Tibial nerve (tissue), 4 donors: ENCODE data around the gene TBC1D5. TPM values are rescaled to one million over a fixed set of nuclear protein-coding genes. Genes with fewer than 3 reads are reported as not detected.

Experiments
- DNase-seq, 2 donors: peaks; one replicate each; pipeline ENCODE4 v3.0.0-alpha.2; 2019; ENCODE audit warnings: low spot score in 2 of 2
- H3K27ac ChIP-seq, 4 donors: fragments of 200-600 bp; sonication (generic) in 3 of 4; one replicate each; pipeline ENCODE4 v1.5.1; 2017 to 2019; ENCODE audit warnings: mild to moderate bottlenecking in 1 of 4
- H3K27me3 ChIP-seq, 2 donors: fragments of 200-600 bp; sonication (generic) in 1 of 2; one replicate each; pipeline versions ENCODE4 v1.5.1 to v1.6.0; 2017 to 2019
- H3K36me3 ChIP-seq, 3 donors: fragments of 200-600 bp; sonication (generic); one replicate each; pipeline ENCODE4 v1.5.1; 2018 to 2019
- H3K4me1 ChIP-seq, 4 donors: fragments of 200-600 bp; sonication (generic) in 3 of 4; one replicate each; pipeline ENCODE4 v1.5.1; 2017 to 2019
- H3K4me3 ChIP-seq, 4 donors: fragments of 200-600 bp; sonication (generic) in 3 of 4; one replicate each; pipeline ENCODE4 v1.5.1; 2017 to 2019; ENCODE audit warnings: mild to moderate bottlenecking in 1 of 4, moderate library complexity in 1 of 4
- H3K9me3 ChIP-seq, 4 donors: fragments of 200-600 bp; sonication (generic) in 3 of 4; one replicate each; pipeline ENCODE4 v1.5.1; 2017 to 2019
- CTCF ChIP-seq, 5 experiments: fragments of 200-600 bp in 3 of 5; fragments of 450-650 bp in 2 of 5; sonication (generic) in 3 of 5; IDR thresholded peaks; one replicate each; pipeline ENCODE4 v1.5.1; 2016 to 2019; ENCODE audit warnings: antibody characterized with exemption in 5 of 5, mild to moderate bottlenecking in 3 of 5, moderate library complexity in 2 of 5
- EP300 ChIP-seq, 2 donors: sonication (generic); formaldehyde crosslinking; IDR thresholded peaks; one replicate each; pipeline ENCODE4 v1.6.1; 2017; ENCODE audit warnings: antibody characterized with exemption in 2 of 2, mild to moderate bottlenecking in 1 of 2
- POLR2A ChIP-seq, 2 donors: fragments of 450-650 bp; IDR thresholded peaks; one replicate each; pipeline ENCODE4 v1.6.1; 2017; ENCODE audit warnings: antibody characterized with exemption in 2 of 2, mild to moderate bottlenecking in 2 of 2, moderate library complexity in 2 of 2
- WGBS, 2 donors: methylation state at CpG; one replicate each; pipeline ENCODE4 v1.1.5; 2018; 5-methylcytosine and 5-hydroxymethylcytosine counted together
- total RNA-seq, 4 donors: library from RNA; depleted of rRNA; stranded (reverse); fragments of >200 nt; gene quantifications; one replicate each; pipeline ENCODE4 v1.1.0, GENCODE V29; 2016

TBC1D5 gene
- total RNA-seq, 4 donors from 2014 or later: 55.2 to 128 (median 79.4) TPM

DNA sequence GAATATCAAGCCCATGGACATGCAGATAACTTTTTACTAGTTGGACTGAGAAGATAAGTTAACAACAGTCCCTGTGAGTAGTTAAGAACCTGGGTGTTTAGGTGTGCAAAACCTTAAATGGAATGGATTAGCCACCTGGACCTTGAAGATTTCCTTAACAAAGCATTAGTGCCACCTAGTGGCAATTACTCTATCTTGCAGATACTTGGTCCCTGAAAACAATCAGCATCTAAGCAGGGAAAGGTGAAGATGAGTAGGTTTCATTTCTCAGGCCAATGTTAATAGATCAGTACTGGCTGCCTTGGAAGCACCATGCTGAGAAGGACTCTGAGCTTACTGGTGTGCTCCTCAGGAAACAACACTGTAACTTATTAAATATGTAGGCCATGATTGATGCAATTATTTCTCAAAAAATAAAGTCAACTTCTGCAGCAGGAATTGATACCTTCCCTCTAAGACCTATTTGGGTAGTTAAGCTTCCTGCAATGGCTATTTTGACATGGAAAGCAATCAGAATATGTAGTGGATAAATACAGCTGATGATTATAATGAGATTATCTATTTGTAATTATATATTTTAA, 329.4 kb downstream of the TBC1D5 start:
- Histone ChIP-seq H3K9me3 (no peaks in the 10 kb centered on the region), H3K36me3 (no peaks in the 10 kb centered on the region), H3K27ac (no peak overlapping the region), H3K4me1 (no peaks in the 10 kb centered on the region), H3K4me3 (no peak overlapping the region), H3K27me3 (no peaks in the 10 kb centered on the region)
- peak in 1 of 2 donors; percentile 25 for DNase-seq
- TF ChIP-seq CTCF (IDR thresholded peaks at IDR 0.05): peak; percentile 41 to 68 (median 60)
- TF ChIP-seq POLR2A (IDR thresholded peaks at IDR 0.05): no peak

DNA sequence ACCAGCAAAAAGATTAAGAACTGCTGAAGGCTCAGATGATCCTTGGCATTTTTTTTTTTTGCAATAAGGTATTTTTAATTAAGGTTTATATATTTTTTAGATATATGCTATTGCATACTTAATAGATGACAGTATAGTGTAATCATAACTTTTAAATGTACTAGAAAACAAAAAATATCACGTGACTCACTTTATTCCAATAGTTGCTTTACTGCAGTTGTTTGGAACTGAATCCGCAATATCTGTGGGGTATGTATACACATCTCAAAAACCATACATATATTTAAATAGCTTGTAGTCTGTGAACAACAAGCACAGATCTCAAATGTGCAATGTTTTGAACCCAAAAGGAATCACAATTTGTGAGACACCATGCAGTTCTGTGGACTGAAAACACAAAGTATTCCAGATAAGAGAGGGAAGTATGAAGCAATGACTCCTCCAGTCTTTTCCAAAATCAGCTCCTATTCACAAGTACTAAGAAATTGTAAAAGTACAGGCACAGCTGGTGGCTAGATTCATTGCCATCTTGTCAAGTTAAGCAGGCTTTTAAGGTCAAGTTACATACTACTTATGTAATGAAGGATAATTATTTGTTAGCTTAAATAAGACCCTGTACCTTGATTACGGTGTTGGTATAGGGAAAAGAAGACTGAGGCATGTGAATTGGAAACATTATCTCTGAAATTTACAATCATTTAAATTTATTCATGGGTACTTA, 331.1 kb downstream of the TBC1D5 start:
- Histone ChIP-seq H3K4me3 (no peak overlapping the region), H3K9me3 (no peaks in the 10 kb centered on the region), H3K36me3 (no peaks in the 10 kb centered on the region), H3K27ac (no peak overlapping the region), H3K4me1 (no peaks in the 10 kb centered on the region), H3K27me3 (no peaks in the 10 kb centered on the region)
- TF ChIP-seq POLR2A (IDR thresholded peaks at IDR 0.05) (no peak), EP300 (IDR thresholded peaks at IDR 0.05) (no peak), CTCF (IDR thresholded peaks at IDR 0.05) (no peak)
- 96 to 97% methylated on average over 3 of the region's 3 CpGs for WGBS, 2 donors
- no peak for DNase-seq

GRCh38 chr3:17407576-17407975, 334.9 kb downstream of the TBC1D5 start:
- no peak for DNase-seq
- H3K9me3 ChIP-seq: no peaks in the 10 kb centered on the region
- H3K4me1 ChIP-seq: no peaks in the 10 kb centered on the region
- TF ChIP-seq EP300 (IDR thresholded peaks at IDR 0.05): no peak
- TF ChIP-seq CTCF (IDR thresholded peaks at IDR 0.05): no peak
- TF ChIP-seq POLR2A (IDR thresholded peaks at IDR 0.05): no peak
- peaks cover 0 to 13% (median 0%) of the 10 kb centered on the region in 3 donors for H3K36me3 ChIP-seq
- H3K27me3 ChIP-seq: no peaks in the 10 kb centered on the region
- 82 to 84% methylated on average over 2 of the region's 2 CpGs for WGBS, 2 donors
- H3K27ac ChIP-seq: no peak overlapping the region
- no peak overlapping the region for H3K4me3 ChIP-seq

DNA sequence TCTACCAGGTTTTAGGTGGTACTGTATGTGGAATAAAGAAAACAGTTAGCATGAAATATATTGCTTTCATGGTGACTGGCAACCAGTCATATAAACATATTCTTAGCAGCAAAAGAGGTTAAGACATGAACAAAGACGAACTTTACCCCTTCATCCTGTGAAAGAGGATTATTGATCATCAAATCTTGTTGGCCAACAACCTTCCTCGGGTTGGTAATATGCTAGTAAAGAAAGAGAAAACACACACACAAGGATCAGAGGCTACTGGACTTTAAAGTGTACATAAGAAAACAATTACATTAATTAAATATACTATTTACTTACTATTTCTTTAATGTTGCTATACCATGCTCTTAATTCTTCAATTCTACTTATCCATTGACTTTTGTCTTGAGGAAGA, 337.9 kb downstream of the TBC1D5 start:
- no peak for TF ChIP-seq CTCF (IDR thresholded peaks at IDR 0.05)
- no peak for TF ChIP-seq EP300 (IDR thresholded peaks at IDR 0.05)
- TF ChIP-seq POLR2A (IDR thresholded peaks at IDR 0.05): no peak
- Histone ChIP-seq H3K4me3 (no peak overlapping the region), H3K9me3 (no peaks in the 10 kb centered on the region), H3K27me3 (no peaks in the 10 kb centered on the region), H3K36me3 (peaks cover 0 to 27% (median 0%) of the 10 kb centered on the region in 3 donors), H3K27ac (no peak overlapping the region), H3K4me1 (no peaks in the 10 kb centered on the region)
- DNase-seq: no peak
- WGBS, 2 donors: 55 to 72% methylated on average over 2 of the region's 2 CpGs

GRCh38 chr3:17402442-17402841, 340.0 kb downstream of the TBC1D5 start:
- Histone ChIP-seq H3K27ac (no peak overlapping the region), H3K36me3 (peaks cover 0 to 28% (median 0%) of the 10 kb centered on the region in 3 donors), H3K27me3 (no peaks in the 10 kb centered on the region), H3K9me3 (no peaks in the 10 kb centered on the region), H3K4me1 (no peaks in the 10 kb centered on the region), H3K4me3 (no peak overlapping the region)
- TF ChIP-seq POLR2A (IDR thresholded peaks at IDR 0.05) (no peak), EP300 (IDR thresholded peaks at IDR 0.05) (no peak), CTCF (IDR thresholded peaks at IDR 0.05) (no peak)
- DNase-seq: no peak
- WGBS, 2 donors: 85% methylated on average over 3 of the region's 3 CpGs
